Spleen (tissue), 11 donors: ENCODE results near the gene TTC34. TPM values are rescaled to one million over a fixed set of nuclear protein-coding genes. Genes with fewer than 3 reads are reported as not detected.

Experiments used
- DNase-seq: peaks from one replicate; pipeline ENCODE4 v3.0.0-alpha.2; 2020
- H3K27ac ChIP-seq, 8 donors: fragments of 200-600 bp; sonication (generic) in 7 of 8; 1 replicate in 4 of 8; 2 replicates in 4 of 8; pipeline versions ENCODE4 v1.5.0 to v1.8.0; 2016 to 2021; ENCODE audit warnings: inconsistent platforms in 4 of 8, mild to moderate bottlenecking in 4 of 8, moderate library complexity in 1 of 8
- H3K27me3 ChIP-seq, 7 donors: fragments of 200-600 bp; sonication (generic) in 6 of 7; replicated peaks in 1 of 7; 1 replicate in 4 of 7; 2 replicates in 3 of 7; pipeline versions ENCODE4 v1.5.0 to v1.8.0; 2016 to 2021; ENCODE audit warnings: inconsistent platforms in 3 of 7, mild to moderate bottlenecking in 1 of 7
- H3K36me3 ChIP-seq, 6 donors: fragments of 200-600 bp; sonication (generic) in 5 of 6; 1 replicate in 4 of 6; 2 replicates in 2 of 6; pipeline versions ENCODE4 v1.5.0 to v1.8.0; 2016 to 2021; ENCODE audit warnings: inconsistent platforms in 2 of 6
- H3K4me1 ChIP-seq, 6 donors: fragments of 200-600 bp; sonication (generic) in 5 of 6; 1 replicate in 3 of 6; 2 replicates in 3 of 6; pipeline versions ENCODE4 v1.5.0 to v1.8.0; 2016 to 2021; ENCODE audit warnings: inconsistent platforms in 3 of 6
- H3K4me3 ChIP-seq, 8 donors: fragments of 200-600 bp; sonication (generic) in 7 of 8; 1 replicate in 4 of 8; 2 replicates in 4 of 8; pipeline versions ENCODE4 v1.5.0 to v1.8.0; 2016 to 2021; ENCODE audit warnings: inconsistent platforms in 4 of 8, mild to moderate bottlenecking in 4 of 8, moderate library complexity in 2 of 8
- H3K9me3 ChIP-seq, 8 donors: fragments of 200-600 bp; sonication (generic) in 7 of 8; 1 replicate in 4 of 8; 2 replicates in 4 of 8; pipeline versions ENCODE4 v1.5.0 to v1.8.0; 2016 to 2021; ENCODE audit warnings: inconsistent platforms in 4 of 8
- POLR2A ChIP-seq, 3 donors: fragments of 450-650 bp; IDR thresholded peaks; one replicate each; pipeline ENCODE4 v1.5.1; 2017; ENCODE audit warnings: antibody characterized with exemption in 3 of 3, mild to moderate bottlenecking in 1 of 3
- POLR2AphosphoS5 ChIP-seq, 3 donors: sonication (generic); formaldehyde crosslinking; IDR thresholded peaks; one replicate each; pipeline ENCODE4 v1.5.1; 2017; ENCODE audit warnings: antibody characterized with exemption in 3 of 3
- WGBS, 5 donors: extraction: QIAGEN DNeasy Blood & Tissue Kit in 3 of 5; methylation state at CpG; one replicate each; pipeline versions ENCODE4 v1.1.5 to v1.1.7; 2013 to 2018; 5-methylcytosine and 5-hydroxymethylcytosine counted together
- intact Hi-C: fragments of 100-400 bp; cut with DNase I; formaldehyde crosslinking; loops from one replicate; pipeline ENCODE4 v1.15.0; 2023; ENCODE audit warnings: low total_unique reads
- polyA plus RNA-seq, 3 donors: library from polyadenylated mRNA; stranded (reverse); fragments of 200-250 nt; gene quantifications; one replicate each; pipeline ENCODE4 v1.2.1, GENCODE V29; 2013
- total RNA-seq, 7 donors: library from RNA; depleted of rRNA in 3 of 7; stranded (reverse); fragments of >200 nt in 3 of 7; fragmentation: NEBNext Ultra II Directional in 4 of 7; extraction: Animal tissue kit (Norgen Biotek cat#: 25700) in 4 of 7; gene quantifications; one replicate each; pipeline versions ENCODE4 v1.1.0 to v1.2.1, GENCODE V29; 2016 to 2021
- TF ChIP-seq, protein P1 (sequence below), 11 experiments: fragments of 200-600 bp in 7 of 11; fragments of 450-650 bp in 4 of 11; sonication (generic) in 4 of 11; IDR thresholded peaks in 8 of 11; conservative IDR thresholded peaks in 3 of 11; 1 replicate in 7 of 11; 2 replicates in 4 of 11; pipeline versions ENCODE4 v1.4.0 to v1.8.0; 2016 to 2021; ENCODE audit warnings: antibody characterized with exemption in 11 of 11, inconsistent platforms in 4 of 11, mild to moderate bottlenecking in 1 of 11
- donor health status: healthy with polysubstance abuse.
- donor health status: DM: no; HTN: no; CAD: no; lungs with moderate emphysema.
- donor health status: DM: no; HTN: no; CAD: no.
- donor health status: Bipolar disorder and iron deficiency.
- donor health status: healthy.
- donor health status: DM: no; HTN: no; CAD: no.
- donor health status: DM: yes; HTN: yes; CAD: no.

Gene TTC34
- total and polyA plus RNA-seq, 10 donors = 0.09 to 2.8 (median 1.4) TPM

DNA sequence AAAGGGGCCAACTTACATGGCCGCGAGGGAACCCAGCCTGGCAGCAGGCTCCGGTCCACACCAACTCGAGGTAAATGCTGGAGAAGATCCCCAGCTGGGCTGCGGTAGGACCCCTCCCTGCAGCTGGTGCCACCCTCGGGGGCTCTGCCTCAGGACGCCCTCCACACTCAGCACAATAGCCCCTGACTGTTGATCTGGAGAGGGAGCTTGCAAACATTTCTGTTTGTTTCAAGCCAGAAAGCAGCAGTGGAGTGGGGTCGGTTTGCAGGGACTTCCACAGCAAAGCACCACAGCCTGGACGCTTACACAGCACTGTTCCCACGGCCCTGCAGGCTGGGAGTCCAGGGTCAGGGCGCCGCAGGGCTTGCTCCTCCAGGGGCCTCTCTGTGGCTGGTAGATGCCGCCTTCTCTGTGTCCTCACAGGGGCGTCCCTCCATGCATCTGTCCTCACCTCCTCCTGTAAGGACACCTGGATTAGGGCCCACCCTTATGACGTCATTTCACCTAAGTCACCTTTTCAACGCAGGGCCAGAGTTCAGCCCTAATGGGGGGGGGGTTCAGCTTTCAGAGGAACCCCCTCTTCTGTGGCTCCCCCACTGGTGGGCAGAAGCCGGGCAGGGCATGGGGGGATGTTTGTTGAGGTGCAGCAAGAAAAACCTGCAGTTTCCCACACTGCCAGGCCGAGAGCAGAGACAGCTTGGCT, 24.1 kb upstream of the TTC34 start:
- peaks cover 0 to 59% (median 8%) of the 10 kb centered on the region in 7 donors for H3K27me3 ChIP-seq
- DNase-seq = no peak
- H3K9me3 ChIP-seq = peaks cover 0 to 24% (median 21%) of the 10 kb centered on the region in 8 donors
- TF ChIP-seq POLR2AphosphoS5 (IDR thresholded peaks at IDR 0.05) (no peak), POLR2A (IDR thresholded peaks at IDR 0.05) (no peak)
- TF ChIP-seq, protein P1, sequence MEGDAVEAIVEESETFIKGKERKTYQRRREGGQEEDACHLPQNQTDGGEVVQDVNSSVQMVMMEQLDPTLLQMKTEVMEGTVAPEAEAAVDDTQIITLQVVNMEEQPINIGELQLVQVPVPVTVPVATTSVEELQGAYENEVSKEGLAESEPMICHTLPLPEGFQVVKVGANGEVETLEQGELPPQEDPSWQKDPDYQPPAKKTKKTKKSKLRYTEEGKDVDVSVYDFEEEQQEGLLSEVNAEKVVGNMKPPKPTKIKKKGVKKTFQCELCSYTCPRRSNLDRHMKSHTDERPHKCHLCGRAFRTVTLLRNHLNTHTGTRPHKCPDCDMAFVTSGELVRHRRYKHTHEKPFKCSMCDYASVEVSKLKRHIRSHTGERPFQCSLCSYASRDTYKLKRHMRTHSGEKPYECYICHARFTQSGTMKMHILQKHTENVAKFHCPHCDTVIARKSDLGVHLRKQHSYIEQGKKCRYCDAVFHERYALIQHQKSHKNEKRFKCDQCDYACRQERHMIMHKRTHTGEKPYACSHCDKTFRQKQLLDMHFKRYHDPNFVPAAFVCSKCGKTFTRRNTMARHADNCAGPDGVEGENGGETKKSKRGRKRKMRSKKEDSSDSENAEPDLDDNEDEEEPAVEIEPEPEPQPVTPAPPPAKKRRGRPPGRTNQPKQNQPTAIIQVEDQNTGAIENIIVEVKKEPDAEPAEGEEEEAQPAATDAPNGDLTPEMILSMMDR (IDR thresholded peaks at IDR 0.05 in 8 of 11, conservative IDR thresholded peaks at IDR 0.05 in 3 of 11) = no peak
- H3K4me1 ChIP-seq = peaks cover 0 to 7% (median 0%) of the 10 kb centered on the region in 6 donors
- 80 to 91% (median 81%) methylated on average over 16 to 18 of the region's 18 CpGs for WGBS, 5 donors
- no peak overlapping the region for H3K4me3 ChIP-seq
- intact Hi-C loops = no loop called here
- H3K27ac ChIP-seq = no peak overlapping the region
- H3K36me3 ChIP-seq = no peaks in the 10 kb centered on the region

DNA sequence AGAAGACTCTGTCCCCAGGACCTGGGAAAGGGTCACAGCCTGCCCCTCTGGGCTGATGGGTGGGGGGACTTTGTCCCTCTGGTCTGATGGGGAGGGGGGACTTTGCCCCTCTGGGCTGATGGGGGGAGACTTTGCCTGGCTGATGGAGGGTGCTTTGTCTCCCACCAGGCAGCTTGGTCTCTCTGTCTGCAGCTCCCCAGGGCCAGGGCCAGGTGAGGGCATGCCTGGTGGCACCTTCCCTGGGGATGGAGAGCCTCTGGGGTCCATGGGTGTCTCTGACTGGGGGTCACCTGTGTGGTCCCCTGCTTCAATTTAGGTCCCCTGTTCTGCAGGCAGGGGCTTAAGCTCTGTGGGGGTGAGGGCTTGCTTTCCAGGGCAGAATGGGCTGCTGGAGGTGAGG, 23.5 kb upstream of the TTC34 start:
- H3K4me3 ChIP-seq = no peak overlapping the region
- DNase-seq = no peak
- peaks cover 0 to 24% (median 21%) of the 10 kb centered on the region in 8 donors for H3K9me3 ChIP-seq
- peaks cover 0 to 7% (median 0%) of the 10 kb centered on the region in 6 donors for H3K4me1 ChIP-seq
- intact Hi-C loops = loop anchor here (5.0 kb wide), 1 partner anchor 597 kb away; no protein-coding TSS in a partner anchor
- no peak overlapping the region for H3K27ac ChIP-seq
- TF ChIP-seq POLR2A (IDR thresholded peaks at IDR 0.05) = no peak
- no peak for TF ChIP-seq POLR2AphosphoS5 (IDR thresholded peaks at IDR 0.05)
- TF ChIP-seq, protein P1 (IDR thresholded peaks at IDR 0.05 in 8 of 11, conservative IDR thresholded peaks at IDR 0.05 in 3 of 11) = no peak
- H3K27me3 ChIP-seq = peaks cover 0 to 63% (median 8%) of the 10 kb centered on the region in 7 donors
- no peaks in the 10 kb centered on the region for H3K36me3 ChIP-seq

DNA sequence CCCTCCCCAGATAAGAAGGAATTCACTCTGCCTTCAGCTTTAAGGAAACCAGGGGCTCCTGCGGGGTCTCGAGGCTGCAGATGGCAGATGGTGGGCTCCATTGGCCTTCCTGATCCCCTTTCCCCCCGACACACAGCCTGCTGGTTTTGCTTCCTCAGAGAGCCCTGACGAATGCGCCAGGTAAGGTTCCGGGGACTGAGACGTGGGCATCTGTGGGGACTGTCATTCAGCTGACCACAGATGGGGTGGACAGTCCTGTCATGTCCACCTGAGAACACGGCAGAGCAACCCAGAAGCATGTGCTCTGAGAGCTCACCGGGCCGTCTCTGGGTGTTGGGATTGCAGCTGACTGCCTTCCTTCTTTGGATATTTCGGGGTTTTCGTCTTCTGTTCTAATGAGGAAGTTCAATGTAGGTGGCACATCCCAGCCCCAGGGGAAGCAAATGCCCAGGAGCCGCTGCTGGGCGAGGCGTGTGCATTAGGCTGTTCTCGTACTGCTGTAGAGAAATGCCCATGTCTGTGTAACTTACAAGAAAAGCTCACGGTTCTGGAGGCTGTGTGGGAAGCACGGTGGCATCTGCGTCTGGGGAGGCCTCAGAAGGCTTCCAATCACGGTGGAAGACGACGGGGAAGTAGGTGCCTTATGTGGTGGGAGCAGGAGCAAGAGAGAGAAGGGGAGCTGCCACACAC, 22.6 kb upstream of the TTC34 start:
- TF ChIP-seq POLR2A (IDR thresholded peaks at IDR 0.05) (no peak), POLR2AphosphoS5 (IDR thresholded peaks at IDR 0.05) (no peak)
- TF ChIP-seq, protein P1 (IDR thresholded peaks at IDR 0.05 in 8 of 11, conservative IDR thresholded peaks at IDR 0.05 in 3 of 11) = no peak
- H3K27ac ChIP-seq = no peak overlapping the region
- no peaks in the 10 kb centered on the region for H3K36me3 ChIP-seq
- H3K9me3 ChIP-seq = peaks cover 0 to 24% (median 21%) of the 10 kb centered on the region in 8 donors
- H3K27me3 ChIP-seq = peaks cover 0 to 63% (median 8%) of the 10 kb centered on the region in 7 donors
- DNase-seq = no peak
- 46 to 54% (median 53%) methylated on average over 15 to 22 of the region's 22 CpGs for WGBS, 5 donors
- no peak overlapping the region for H3K4me3 ChIP-seq
- intact Hi-C loops = loop anchor here (5.0 kb wide), 1 partner anchor 598 kb away; no protein-coding TSS in a partner anchor
- H3K4me1 ChIP-seq = peaks cover 0 to 7% (median 0%) of the 10 kb centered on the region in 6 donors
